GM12875 (cell line): ENCODE measurements around the gene PADI6.

Experiments used
- H3K4me3 ChIP-seq: one replicate; pipeline ENCODE4 v1.5.1; 2011; ENCODE audit warnings: low read depth, low read length, control low read depth
- CTCF ChIP-seq: IDR thresholded peaks from 2 replicates; pipeline ENCODE4 v1.5.1; 2011; ENCODE audit warnings: low read depth, mild to moderate bottlenecking, control low read depth, inconsistent platforms, low read length, moderate library complexity, borderline replicate concordance; ENCODE audit not compliant: insufficient read depth

PADI6 gene

GRCh38 chr1:17356387-17357026, 15.5 kb upstream of the PADI6 start:
- no peak overlapping the region for H3K4me3 ChIP-seq

DNA sequence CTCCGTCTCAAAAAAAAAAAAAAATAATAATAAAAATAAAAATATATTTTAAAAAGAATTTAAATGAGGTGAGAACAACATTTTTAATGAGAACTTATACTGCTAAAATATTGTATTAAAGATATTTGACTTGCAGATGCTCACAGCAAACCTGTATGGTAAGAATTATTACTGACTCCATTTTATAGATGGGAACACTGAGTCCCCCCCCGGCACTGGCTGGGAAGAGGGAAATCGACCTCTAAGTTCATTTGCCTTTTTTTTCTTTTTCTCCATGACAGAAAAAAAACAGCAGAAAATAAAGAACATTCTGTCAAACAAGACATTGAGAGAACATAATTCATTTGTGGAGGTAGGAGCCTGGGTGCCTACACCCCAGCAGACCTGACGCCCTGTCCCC, 13.4 kb upstream of the PADI6 start:
- no peak overlapping the region for H3K4me3 ChIP-seq
- TF ChIP-seq CTCF: no peak

More at GRCh38 chr1:17356387-17357026, 15.5 kb upstream of the PADI6 start:
- no peak for TF ChIP-seq CTCF

- no peak for TF ChIP-seq CTCF
- H3K4me3 ChIP-seq: no peak overlapping the region
These were observed 13.0 kb upstream of the PADI6 start for GRCh38 chr1:17359031-17359430.

- TF ChIP-seq CTCF: no peak
- no peak overlapping the region for H3K4me3 ChIP-seq
These were observed 12.2 kb upstream of the PADI6 start for GRCh38 chr1:17359808-17360207.

DNA sequence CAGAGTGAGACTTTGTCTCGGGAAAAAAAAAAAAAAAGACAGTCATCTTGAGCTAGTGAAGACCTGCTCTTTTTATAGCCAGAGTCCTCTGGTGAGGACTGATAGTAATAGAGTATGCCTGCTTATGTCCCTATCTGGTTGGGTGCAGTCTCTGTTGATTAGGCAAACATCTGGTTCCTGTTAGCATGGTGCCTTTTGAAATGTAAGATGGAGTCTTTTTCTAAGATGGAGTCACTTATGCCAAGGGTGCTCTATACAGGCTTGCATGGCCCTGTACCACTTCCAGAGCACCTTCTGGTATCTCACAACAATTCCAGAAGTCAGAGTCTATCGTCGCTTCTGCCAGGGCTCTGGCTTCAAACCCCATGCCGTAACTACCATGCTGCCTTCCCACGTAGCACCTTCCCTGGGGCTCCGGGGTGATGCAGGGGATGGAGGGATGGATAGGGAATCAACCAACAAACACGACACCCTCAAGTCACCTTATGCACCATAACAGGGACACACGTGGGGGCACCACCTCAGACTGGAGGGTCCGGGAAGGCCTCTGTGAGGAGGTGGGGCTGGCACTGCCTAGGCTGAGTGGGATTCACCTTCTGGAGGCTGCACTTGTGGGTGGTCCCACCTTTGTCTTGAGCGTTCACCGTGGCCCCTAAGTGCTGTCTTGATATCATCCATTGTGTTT, 11.6 kb upstream of the PADI6 start:
- no peak overlapping the region for H3K4me3 ChIP-seq
- no peak for TF ChIP-seq CTCF

DNA sequence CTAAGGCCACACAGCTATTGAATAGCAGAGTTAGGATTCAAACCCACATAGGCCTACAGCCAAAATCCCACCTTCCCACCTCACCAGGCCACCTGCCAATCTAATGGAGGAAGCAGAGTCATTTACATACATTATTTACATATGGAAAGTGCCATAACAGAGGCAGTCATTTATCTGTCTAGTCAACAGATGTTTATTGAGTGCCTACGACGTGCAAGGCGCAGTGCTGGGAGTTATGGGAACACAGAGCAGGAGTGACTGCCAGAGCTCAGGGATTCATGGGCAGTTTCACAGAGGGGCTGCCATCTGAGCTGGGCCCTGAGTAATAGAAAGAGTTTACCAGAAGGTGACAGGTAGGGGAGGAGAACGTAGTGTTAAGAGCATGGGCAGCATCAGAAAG, 10.3 kb upstream of the PADI6 start:
- no peak overlapping the region for H3K4me3 ChIP-seq
- TF ChIP-seq CTCF: no peak

DNA sequence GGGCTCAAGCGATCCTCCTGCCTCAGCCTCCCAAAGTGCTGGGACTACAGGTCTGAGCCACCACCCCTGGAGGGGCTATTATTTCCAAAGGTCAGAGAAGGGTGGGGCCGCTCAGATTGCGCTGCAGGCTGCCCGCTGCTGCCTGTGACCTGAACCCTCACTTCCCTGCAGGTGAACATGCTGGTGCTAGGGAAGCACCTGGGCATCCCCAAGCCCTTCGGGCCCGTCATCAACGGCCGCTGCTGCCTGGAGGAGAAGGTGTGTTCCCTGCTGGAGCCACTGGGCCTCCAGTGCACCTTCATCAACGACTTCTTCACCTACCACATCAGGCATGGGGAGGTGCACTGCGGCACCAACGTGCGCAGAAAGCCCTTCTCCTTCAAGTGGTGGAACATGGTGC, 8.6 kb upstream of the PADI6 start:
- TF ChIP-seq CTCF: no peak
- H3K4me3 ChIP-seq: no peak overlapping the region
